ENCODE data around the gene GPATCH2L. TPM values are rescaled to one million over a fixed set of nuclear protein-coding genes. Genes with fewer than 3 reads are reported as not detected.

GPATCH2L gene
- total RNA-seq, 4 donors from 2014 or later, result 42.4 to 59.1 (median 48.3) TPM

DNA sequence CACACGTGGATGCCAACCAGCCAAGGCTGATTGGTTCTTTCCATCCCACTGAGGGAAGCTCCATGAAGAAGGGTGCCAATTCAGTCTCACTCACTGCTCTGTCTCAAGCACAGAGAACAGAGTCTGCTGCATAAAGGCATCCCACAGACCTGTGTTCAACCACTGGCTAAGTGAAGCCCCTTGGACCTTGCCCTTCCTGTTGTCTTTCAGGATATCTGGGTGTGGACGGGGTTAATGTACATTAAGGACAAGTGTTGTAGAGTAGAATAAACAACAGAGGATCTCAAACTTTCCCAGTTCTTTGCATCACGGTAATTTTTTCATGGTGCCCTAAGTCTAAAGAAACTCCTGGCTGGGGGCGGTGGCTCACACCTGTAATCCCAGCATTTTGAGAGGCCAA lies 33.1 kb upstream of the GPATCH2L start:
- no peak for DNase-seq (ENCODE audit: extremely low spot score)
- Histone ChIP-seq H3K27me3 (no peaks in the 10 kb centered on the region), H3K4me3 (no peak overlapping the region), H3K4me1 (no peaks in the 10 kb centered on the region), H3K36me3 (no peaks in the 10 kb centered on the region), H3K9me3 (no peaks in the 10 kb centered on the region), H3K27ac (replicated peaks in 1 of 4) (no peak overlapping the region)
- 81% methylated on average over 4 of the region's 4 CpGs for WGBS
- TF ChIP-seq CTCF (IDR thresholded peaks at IDR 0.05), result no peak
- no peak for TF ChIP-seq POLR2A (IDR thresholded peaks at IDR 0.05; ENCODE audit: low read depth)
- no peak for TF ChIP-seq EP300 (IDR thresholded peaks at IDR 0.05)
- TF ChIP-seq POLR2AphosphoS5 (IDR thresholded peaks at IDR 0.05), result no peak
- intact Hi-C loops (cut with DNase I), result no loop called here

DNA sequence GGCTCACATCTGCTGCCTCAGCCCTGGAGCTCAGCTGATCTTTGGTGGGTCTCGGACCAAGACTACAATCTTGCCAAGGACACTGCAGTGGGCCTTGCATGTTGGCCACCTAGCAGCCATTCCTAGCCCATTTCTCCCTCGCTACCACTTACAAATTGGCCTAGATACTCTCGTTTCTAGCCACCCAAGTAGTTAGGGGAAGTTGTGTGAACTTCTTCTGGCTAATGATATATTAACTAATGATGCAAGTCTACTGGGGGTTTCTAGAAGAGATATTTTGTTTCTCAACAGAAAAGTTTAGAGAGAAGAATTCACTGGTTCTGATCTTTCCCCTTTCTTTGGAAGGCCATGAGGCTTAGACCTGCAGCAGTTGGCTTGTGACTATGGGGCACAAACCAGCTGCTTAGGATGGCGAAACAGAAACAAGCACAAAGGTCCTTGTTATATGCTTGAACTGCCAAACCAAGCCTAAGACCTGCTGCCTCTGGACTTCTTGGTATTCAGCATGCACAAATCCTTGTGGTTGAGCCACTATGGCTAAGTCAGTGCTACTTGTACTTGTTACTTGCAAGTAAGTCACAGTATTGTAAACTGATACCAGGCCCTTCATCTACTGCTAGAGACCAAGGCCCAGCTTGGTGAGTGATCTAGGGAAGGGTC lies 30.5 kb upstream of the GPATCH2L start:
- Histone ChIP-seq H3K36me3 (no peaks in the 10 kb centered on the region), H3K27ac (replicated peaks in 1 of 4) (no peak overlapping the region), H3K4me3 (no peak overlapping the region), H3K27me3 (no peaks in the 10 kb centered on the region), H3K9me3 (no peaks in the 10 kb centered on the region), H3K4me1 (no peaks in the 10 kb centered on the region)
- DNase-seq (ENCODE audit: extremely low spot score), result no peak
- intact Hi-C loops (cut with DNase I), result no loop called here
- TF ChIP-seq CTCF (IDR thresholded peaks at IDR 0.05), result no peak
- TF ChIP-seq POLR2AphosphoS5 (IDR thresholded peaks at IDR 0.05), result no peak
- 81% methylated on average over 4 of the region's 4 CpGs for WGBS

- Histone ChIP-seq H3K9me3 (no peaks in the 10 kb centered on the region), H3K36me3 (no peaks in the 10 kb centered on the region), H3K27ac (replicated peaks in 1 of 4) (no peak overlapping the region), H3K4me1 (no peaks in the 10 kb centered on the region), H3K4me3 (no peak overlapping the region), H3K27me3 (no peaks in the 10 kb centered on the region)
- WGBS, result 75% methylated on average over 8 of the region's 10 CpGs
- DNase-seq (ENCODE audit: extremely low spot score), result no peak
- no peak for TF ChIP-seq POLR2AphosphoS5 (IDR thresholded peaks at IDR 0.05)
- no peak for TF ChIP-seq CTCF (IDR thresholded peaks at IDR 0.05)
- TF ChIP-seq POLR2A (IDR thresholded peaks at IDR 0.05; ENCODE audit: low read depth), result no peak
- TF ChIP-seq EP300 (IDR thresholded peaks at IDR 0.05), result no peak
- intact Hi-C loops (cut with DNase I), result no loop called here
Measured at GRCh38 chr14:76123426-76124225, 28.1 kb upstream of the GPATCH2L start.

DNA sequence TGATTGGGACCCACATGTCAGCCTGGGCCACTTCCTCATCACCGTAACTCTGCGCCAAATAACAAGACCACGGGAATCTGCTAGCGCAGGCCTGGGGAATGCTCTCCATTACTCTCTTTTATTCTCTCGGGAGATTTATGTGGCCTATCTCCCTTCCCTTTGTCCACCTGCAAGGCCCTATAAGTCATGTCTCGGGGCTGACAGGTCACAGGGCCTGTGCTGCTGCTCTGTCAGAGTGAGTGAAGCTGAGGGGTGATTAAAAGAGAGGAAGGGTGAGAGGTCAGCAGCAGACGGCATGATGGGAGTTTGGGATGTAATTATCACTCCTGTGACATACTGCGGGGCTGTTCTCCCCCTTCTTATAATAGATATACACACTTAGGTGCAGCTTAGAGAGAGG lies 26.2 kb upstream of the GPATCH2L start:
- H3K27ac ChIP-seq (replicated peaks in 1 of 4), result no peak overlapping the region
- H3K4me3 ChIP-seq, result no peak overlapping the region
- H3K4me1 ChIP-seq, result no peaks in the 10 kb centered on the region
- DNase-seq (ENCODE audit: extremely low spot score), result no peak
- no peaks in the 10 kb centered on the region for H3K9me3 ChIP-seq
- intact Hi-C loops (cut with DNase I), result no loop called here
- peaks cover 0 to 6% (median 0%) of the 10 kb centered on the region in 4 donors for H3K27me3 ChIP-seq
- TF ChIP-seq EP300 (IDR thresholded peaks at IDR 0.05), result no peak
- TF ChIP-seq CTCF (IDR thresholded peaks at IDR 0.05), result no peak
- no peak for TF ChIP-seq POLR2A (IDR thresholded peaks at IDR 0.05; ENCODE audit: low read depth)
- no peak for TF ChIP-seq POLR2AphosphoS5 (IDR thresholded peaks at IDR 0.05)
- H3K36me3 ChIP-seq, result no peaks in the 10 kb centered on the region
- WGBS, result 56% methylated on average over 8 of the region's 8 CpGs

All from esophagus muscularis mucosa (tissue), 4 donors.